ENCODE measurements around the gene MRM2. TPM values are rescaled to one million over a fixed set of nuclear protein-coding genes. Genes with fewer than 3 reads are reported as not detected.

Gene MRM2
- polyA plus RNA-seq, 1 donor from 2014 or later, result 67.8 TPM

GRCh38 chr7:2245883-2246675 is 4.1 kb upstream of the MRM2 start:
- no peaks in the 10 kb centered on the region for H3K9me3 Mint-ChIP-seq
- peak overlapping the region; percentile 66 to 89 (median 81) for H3K27ac Mint-ChIP-seq
- peaks cover 11 to 24% (median 16%) of the 10 kb centered on the region in 3 donors for H3K4me1 Mint-ChIP-seq
- peak overlapping the region in 2 of 4 donors; percentile 58 to 73 for H3K4me3 Mint-ChIP-seq
- H3K36me3 Mint-ChIP-seq, result peaks cover 3% of the 10 kb centered on the region
- no peaks in the 10 kb centered on the region for H3K27me3 Mint-ChIP-seq

- no peaks in the 10 kb centered on the region for H3K36me3 Mint-ChIP-seq
- H3K4me1 Mint-ChIP-seq, result peaks cover 15 to 31% (median 20%) of the 10 kb centered on the region in 3 donors
- no peak overlapping the region for H3K27ac Mint-ChIP-seq
- no peaks in the 10 kb centered on the region for H3K9me3 Mint-ChIP-seq
- peak overlapping the region in 1 of 4 donors; percentile 66 for H3K4me3 Mint-ChIP-seq
- no peaks in the 10 kb centered on the region for H3K27me3 Mint-ChIP-seq
Observed at GRCh38 chr7:2244404-2244995, 2.5 kb upstream of the MRM2 start.

GRCh38 chr7:2243458-2243857 is 1.5 kb upstream of the MRM2 start:
- H3K4me3 Mint-ChIP-seq, result peak overlapping the region; percentile 84 to 97 (median 92)

GRCh38 chr7:2242541-2243429 is 780 bp upstream of the MRM2 start:
- Mint-ChIP-seq H3K27me3 (no peaks in the 10 kb centered on the region), H3K9me3 (no peaks in the 10 kb centered on the region), H3K36me3 (no peaks in the 10 kb centered on the region), H3K27ac (peak overlapping the region; percentile 92 to 98 (median 92)), H3K4me1 (peaks cover 8 to 22% (median 12%) of the 10 kb centered on the region in 3 donors), H3K4me3 (peak overlapping the region; percentile 88 to 97 (median 96))

More at GRCh38 chr7:2243458-2243857, 1.5 kb upstream of the MRM2 start:
- H3K27ac Mint-ChIP-seq, result peak overlapping the region in 1 of 3 donors; percentile 98
- H3K9me3 Mint-ChIP-seq, result no peaks in the 10 kb centered on the region
- H3K36me3 Mint-ChIP-seq, result no peaks in the 10 kb centered on the region
- peaks cover 10 to 22% (median 12%) of the 10 kb centered on the region in 3 donors for H3K4me1 Mint-ChIP-seq
- no peaks in the 10 kb centered on the region for H3K27me3 Mint-ChIP-seq

GRCh38 chr7:2239242-2239641 is 2.8 kb downstream of the MRM2 start:
- Mint-ChIP-seq H3K27ac (peak overlapping the region in 1 of 3 donors; percentile 42), H3K4me3 (peak overlapping the region in 1 of 4 donors; percentile 85), H3K36me3 (peaks cover 5% of the 10 kb centered on the region), H3K27me3 (no peaks in the 10 kb centered on the region), H3K9me3 (peaks cover 0 to 2% (median 0%) of the 10 kb centered on the region in 3 donors), H3K4me1 (peaks cover 15 to 30% (median 19%) of the 10 kb centered on the region in 3 donors)

- peak overlapping the region; percentile 81 to 95 (median 87) for H3K4me3 Mint-ChIP-seq
- peaks cover 5% of the 10 kb centered on the region for H3K36me3 Mint-ChIP-seq
Observed at GRCh38 chr7:2237109-2237602, 4.8 kb downstream of the MRM2 start.

GRCh38 chr7:2233926-2234325 is 8.1 kb downstream of the MRM2 start:
- peaks cover 6% of the 10 kb centered on the region for H3K36me3 Mint-ChIP-seq
- no peak overlapping the region for H3K27ac Mint-ChIP-seq
- peaks cover 0 to 2% (median 0%) of the 10 kb centered on the region in 3 donors for H3K9me3 Mint-ChIP-seq
- H3K4me3 Mint-ChIP-seq, result peak overlapping the region; percentile 34 to 95 (median 65)
- H3K4me1 Mint-ChIP-seq, result peaks cover 15 to 32% (median 18%) of the 10 kb centered on the region in 3 donors
- H3K27me3 Mint-ChIP-seq, result no peaks in the 10 kb centered on the region

More at GRCh38 chr7:2237109-2237602, 4.8 kb downstream of the MRM2 start:
- Mint-ChIP-seq H3K4me1 (peaks cover 12 to 31% (median 12%) of the 10 kb centered on the region in 3 donors), H3K27ac (peak overlapping the region; percentile 90 to 100 (median 99)), H3K9me3 (peaks cover 0 to 2% (median 0%) of the 10 kb centered on the region in 3 donors), H3K27me3 (no peaks in the 10 kb centered on the region)

- H3K4me1 Mint-ChIP-seq, result peaks cover 15 to 29% (median 18%) of the 10 kb centered on the region in 3 donors
- peak within 1 kb of the TSS; percentile 50 to 90 (median 90) for H3K27ac Mint-ChIP-seq
- peaks cover 6% of the 10 kb centered on the region for H3K36me3 Mint-ChIP-seq
- peak within 1 kb of the TSS; percentile 92 to 95 (median 94) for H3K4me3 Mint-ChIP-seq
- no peaks in the 10 kb centered on the region for H3K27me3 Mint-ChIP-seq
- H3K9me3 Mint-ChIP-seq, result peaks cover 0 to 2% (median 0%) of the 10 kb centered on the region in 3 donors
Observed at GRCh38 chr7:2232766-2233520, 9.1 kb downstream of the MRM2 start, which contains the start of gene MAD1L1. Gene MAD1L1, minus strand, starts transcription at chr7:2232945. Its CDS starts 2,812 bp downstream, at chr7:2230133.

- Mint-ChIP-seq H3K4me1 (peaks cover 10 to 24% (median 14%) of the 10 kb centered on the region in 3 donors), H3K4me3 (peak overlapping the region; percentile 90 to 95 (median 93)), H3K27me3 (no peaks in the 10 kb centered on the region), H3K27ac (peak overlapping the region; percentile 50 to 90 (median 83)), H3K9me3 (peaks cover 0 to under 1% (median 0%) of the 10 kb centered on the region in 3 donors), H3K36me3 (peaks cover 5% of the 10 kb centered on the region)
Observed at GRCh38 chr7:2231992-2232765, 9.8 kb downstream of the MRM2 start.

- H3K9me3 Mint-ChIP-seq, result no peaks in the 10 kb centered on the region
- H3K27ac Mint-ChIP-seq, result no peak overlapping the region
- peaks cover 8 to 20% (median 13%) of the 10 kb centered on the region in 3 donors for H3K4me1 Mint-ChIP-seq
- H3K4me3 Mint-ChIP-seq, result peak overlapping the region in 2 of 4 donors; percentile 60 to 68
- no peaks in the 10 kb centered on the region for H3K27me3 Mint-ChIP-seq
- H3K36me3 Mint-ChIP-seq, result peaks cover 4% of the 10 kb centered on the region
Observed at GRCh38 chr7:2230882-2231281, 11.1 kb downstream of the MRM2 start.

GRCh38 chr7:2230226-2230625 is 11.8 kb downstream of the MRM2 start:
- H3K27ac Mint-ChIP-seq, result no peak overlapping the region

GRCh38 chr7:2229467-2229866 is 12.5 kb downstream of the MRM2 start:
- Mint-ChIP-seq H3K36me3 (peaks cover 2% of the 10 kb centered on the region), H3K27ac (no peak overlapping the region), H3K27me3 (no peaks in the 10 kb centered on the region), H3K4me1 (peaks cover 8 to 17% (median 12%) of the 10 kb centered on the region in 3 donors), H3K4me3 (peak overlapping the region in 1 of 4 donors; percentile 80), H3K9me3 (no peaks in the 10 kb centered on the region)

More at GRCh38 chr7:2230226-2230625, 11.8 kb downstream of the MRM2 start:
- peaks cover 8 to 17% (median 13%) of the 10 kb centered on the region in 3 donors for H3K4me1 Mint-ChIP-seq
- no peaks in the 10 kb centered on the region for H3K9me3 Mint-ChIP-seq
- peaks cover 4% of the 10 kb centered on the region for H3K36me3 Mint-ChIP-seq
- H3K27me3 Mint-ChIP-seq, result no peaks in the 10 kb centered on the region
- H3K4me3 Mint-ChIP-seq, result peak overlapping the region in 3 of 4 donors; percentile 60 to 80 (median 70)

- H3K9me3 Mint-ChIP-seq, result no peaks in the 10 kb centered on the region
- no peaks in the 10 kb centered on the region for H3K27me3 Mint-ChIP-seq
- H3K27ac Mint-ChIP-seq, result no peak overlapping the region
- peak overlapping the region in 1 of 4 donors; percentile 80 for H3K4me3 Mint-ChIP-seq
- peaks cover 8 to 17% (median 13%) of the 10 kb centered on the region in 3 donors for H3K4me1 Mint-ChIP-seq
- H3K36me3 Mint-ChIP-seq, result peaks cover 2% of the 10 kb centered on the region
Observed at GRCh38 chr7:2228921-2229320, 13.1 kb downstream of the MRM2 start.
